Trophoblast cell (in vitro differentiated cells and primary cell): Measurements from ENCODE around the gene SEMA5A.

Experiments
- DNase-seq, 2 donors: peaks; one replicate each; pipeline ENCODE4 v3.0.0-alpha.2; 2016
- H2AFZ ChIP-seq: 2 replicates; pipeline ENCODE4 v1.6.1; 2013; ENCODE audit warnings: low read length, moderate library complexity, mild to moderate bottlenecking; ENCODE audit not compliant: insufficient read depth, poor library complexity
- H2AK5ac ChIP-seq: 2 replicates; pipeline ENCODE4 v1.6.1; 2013; ENCODE audit warnings: mild to moderate bottlenecking, low read length
- H2BK120ac ChIP-seq: 2 replicates; pipeline ENCODE4 v1.6.1; 2013; ENCODE audit warnings: low read length, mild to moderate bottlenecking, moderate library complexity; ENCODE audit not compliant: insufficient read depth, poor library complexity
- H2BK12ac ChIP-seq: 2 replicates; pipeline ENCODE4 v1.6.1; 2013; ENCODE audit warnings: mild to moderate bottlenecking, low read length, moderate library complexity
- H2BK5ac ChIP-seq: 2 replicates; pipeline ENCODE4 v1.6.1; 2013; ENCODE audit warnings: low read length, low read depth, moderate library complexity, mild to moderate bottlenecking; ENCODE audit not compliant: poor library complexity
- H3K14ac ChIP-seq: 2 replicates; pipeline ENCODE4 v1.6.1; 2013; ENCODE audit warnings: mild to moderate bottlenecking, low read length
- H3K18ac ChIP-seq: 2 replicates; pipeline ENCODE4 v1.6.1; 2013; ENCODE audit warnings: mild to moderate bottlenecking, low read length
- H3K23ac ChIP-seq: 2 replicates; pipeline ENCODE4 v1.6.1; 2013; ENCODE audit warnings: low read length
- H3K27ac ChIP-seq: 2 replicates; pipeline ENCODE4 v1.5.1; 2013; ENCODE audit warnings: low read depth, mild to moderate bottlenecking, inconsistent platforms, low read length, moderate library complexity
- H3K27me3 ChIP-seq: 2 replicates; pipeline ENCODE4 v1.6.1; 2013; ENCODE audit warnings: inconsistent platforms, mild to moderate bottlenecking, low read length, moderate library complexity; ENCODE audit not compliant: insufficient read depth
- H3K36me3 ChIP-seq, 2 experiments: 1 replicate in 1 of 2; 2 replicates in 1 of 2; pipeline ENCODE4 v1.6.1; 2013; ENCODE audit warnings: low read length in 2 of 2, mild to moderate bottlenecking in 2 of 2, moderate library complexity in 1 of 2; ENCODE audit not compliant: insufficient read depth in 2 of 2, control insufficient read depth in 1 of 2
- H3K4ac ChIP-seq: 2 replicates; pipeline ENCODE4 v1.6.1; 2013; ENCODE audit warnings: low read depth, mild to moderate bottlenecking, low read length, moderate library complexity
- H3K4me1 ChIP-seq, 2 experiments: 1 replicate in 1 of 2; 2 replicates in 1 of 2; pipeline ENCODE4 v1.6.1; 2013; ENCODE audit warnings: low read length in 2 of 2, mild to moderate bottlenecking in 2 of 2, moderate library complexity in 1 of 2; ENCODE audit not compliant: insufficient read depth in 2 of 2, control insufficient read depth in 1 of 2
- H3K4me2 ChIP-seq: 2 replicates; pipeline ENCODE4 v1.6.1; 2013; ENCODE audit warnings: inconsistent platforms, mild to moderate bottlenecking, low read length, moderate library complexity
- H3K4me3 ChIP-seq: 2 replicates; pipeline ENCODE4 v1.5.1; 2013; ENCODE audit warnings: mild to moderate bottlenecking, low read depth, low read length, inconsistent platforms
- H3K79me1 ChIP-seq: one replicate; pipeline ENCODE4 v1.6.1; 2013; ENCODE audit warnings: low read length
- H3K79me2 ChIP-seq: 2 replicates; pipeline ENCODE4 v1.6.1; 2013; ENCODE audit warnings: low read length, mild to moderate bottlenecking; ENCODE audit not compliant: control insufficient read depth, insufficient read depth, poor library complexity
- H3K9ac ChIP-seq: 2 replicates; pipeline ENCODE4 v1.6.1; 2013; ENCODE audit warnings: mild to moderate bottlenecking, low read length
- H3K9me3 ChIP-seq: 2 replicates; pipeline ENCODE4 v1.6.1; 2013; ENCODE audit warnings: low read depth, mild to moderate bottlenecking, control low read depth, inconsistent platforms, low read length; ENCODE audit not compliant: insufficient read depth
- H4K12ac ChIP-seq: 2 replicates; pipeline ENCODE4 v1.6.1; 2013; ENCODE audit warnings: low read depth, mild to moderate bottlenecking, low read length, moderate library complexity
- H4K8ac ChIP-seq: 2 replicates; pipeline ENCODE4 v1.6.1; 2013; ENCODE audit warnings: low read depth, mild to moderate bottlenecking, low read length, moderate library complexity
- H4K91ac ChIP-seq: one replicate; pipeline ENCODE4 v1.6.1; 2013; ENCODE audit warnings: low read depth, mild to moderate bottlenecking, low read length, moderate library complexity
- WGBS: extraction: QIAGEN DNeasy Blood & Tissue Kit; methylation state at CpG from one replicate; pipeline ENCODE4 v1.1.7; 2013; ENCODE audit warnings: missing lambda C conversion rate; ENCODE audit not compliant: insufficient read length, insufficient coverage; ENCODE audit errors: extremely low coverage; 5-methylcytosine and 5-hydroxymethylcytosine counted together

Gene SEMA5A

DNA sequence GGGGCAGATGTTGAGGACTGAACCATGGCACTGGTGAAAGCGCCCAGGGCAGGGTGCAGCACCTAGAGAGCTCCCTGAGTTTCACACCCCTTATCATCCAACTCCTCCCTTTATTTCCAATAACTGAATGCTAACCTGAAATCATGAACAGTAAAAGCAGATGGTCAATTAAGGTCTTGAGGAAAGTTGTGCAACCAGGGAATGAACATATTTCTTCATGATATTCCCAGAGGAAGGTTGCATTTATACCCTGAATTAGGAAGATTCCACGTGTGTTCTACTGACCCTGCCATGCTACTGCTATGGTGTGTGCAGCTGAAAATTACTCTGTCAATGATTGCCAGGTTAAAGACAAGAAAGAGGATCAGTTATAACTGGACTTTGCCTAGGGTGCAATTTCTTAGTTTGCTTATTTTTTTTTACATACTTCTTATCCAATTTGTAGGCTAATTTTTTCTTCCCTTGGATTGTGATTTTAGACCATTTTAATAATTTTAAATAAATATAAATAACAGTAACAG lies 319.8 kb downstream of the SEMA5A start:
- Histone ChIP-seq H3K9ac (no peak overlapping the region), H4K8ac (no peak overlapping the region), H3K18ac (no peak overlapping the region), H2BK5ac (no peak overlapping the region), H2BK12ac (no peak overlapping the region), H4K91ac (no peak overlapping the region), H3K27me3 (no peaks in the 10 kb centered on the region), H3K23ac (no peak overlapping the region), H3K4me3 (no peak overlapping the region), H3K79me1 (peaks cover 2% of the 10 kb centered on the region), H2AFZ (no peak overlapping the region), H3K27ac (no peak overlapping the region), H3K4me1 (peaks cover 3 to 9% of the 10 kb centered on the region in 2 experiments), H3K14ac (no peak overlapping the region), H4K12ac (no peak overlapping the region), H3K36me3 (peaks cover 18 to 48% of the 10 kb centered on the region in 2 experiments), H3K4me2 (no peak overlapping the region), H2AK5ac (no peak overlapping the region), H3K79me2 (peaks cover 1% of the 10 kb centered on the region), H3K9me3 (no peaks in the 10 kb centered on the region), H3K4ac (no peak overlapping the region), H2BK120ac (no peak overlapping the region)
- no peak for DNase-seq
- no CpG with 5 or more reads among the region's 2 CpGs for WGBS

DNA sequence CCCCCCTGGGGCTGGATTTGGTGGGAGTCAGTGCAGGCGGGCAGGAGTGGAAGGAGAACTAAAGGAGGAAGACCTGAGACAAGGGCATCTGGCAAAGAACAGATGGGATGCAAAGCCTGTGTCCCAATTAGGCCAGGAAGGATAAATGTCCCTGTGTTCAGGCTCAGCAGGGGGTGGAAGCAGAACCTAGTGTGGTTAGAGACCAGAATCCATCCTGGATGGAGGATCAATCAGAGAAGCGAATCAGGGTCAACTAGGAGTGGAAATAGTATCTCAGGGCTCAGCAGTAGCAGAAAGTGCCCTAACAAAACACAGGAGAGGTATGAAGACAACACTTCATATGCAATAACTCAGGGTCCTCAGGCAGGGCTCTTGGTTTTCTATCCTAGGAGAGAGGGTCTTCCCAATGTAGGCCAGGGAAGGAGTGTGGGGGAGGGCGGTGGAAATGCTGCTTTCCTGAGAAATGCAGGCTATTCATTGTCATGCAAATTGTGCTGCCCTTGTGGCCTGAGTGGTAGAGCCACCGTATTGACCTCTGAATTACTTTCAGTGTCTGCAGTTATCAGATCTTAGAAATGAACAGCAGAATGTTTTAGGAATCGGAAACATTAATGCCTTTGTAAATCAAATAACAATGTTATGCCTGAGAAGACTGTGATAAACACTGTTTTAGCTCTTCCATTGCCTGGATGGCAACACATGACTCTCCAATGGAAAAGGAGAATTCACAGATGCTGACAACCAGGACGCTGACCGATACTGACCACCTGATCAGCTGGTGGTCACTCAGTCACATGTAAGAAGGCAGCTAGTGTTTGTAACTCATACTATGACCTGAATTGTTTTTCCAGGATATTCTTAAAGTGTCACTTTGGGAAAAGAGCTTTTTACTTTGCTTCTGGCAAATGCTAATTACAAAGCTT lies 323.6 kb downstream of the SEMA5A start:
- Histone ChIP-seq H3K18ac (no peak overlapping the region), H2AFZ (no peak overlapping the region), H3K4ac (no peak overlapping the region), H3K27me3 (no peaks in the 10 kb centered on the region), H3K9me3 (no peaks in the 10 kb centered on the region), H3K4me2 (no peak overlapping the region), H2BK5ac (no peak overlapping the region), H4K12ac (no peak overlapping the region), H2BK12ac (no peak overlapping the region), H4K91ac (no peak overlapping the region), H3K23ac (no peak overlapping the region), H3K27ac (no peak overlapping the region), H2AK5ac (no peak overlapping the region), H3K4me3 (no peak overlapping the region), H3K79me1 (peaks cover 2% of the 10 kb centered on the region), H3K9ac (no peak overlapping the region), H3K14ac (no peak overlapping the region), H3K36me3 (peaks cover 21 to 50% of the 10 kb centered on the region in 2 experiments), H2BK120ac (no peak overlapping the region), H3K4me1 (peaks cover 0 to 2% of the 10 kb centered on the region in 2 experiments), H3K79me2 (no peaks in the 10 kb centered on the region), H4K8ac (no peak overlapping the region)
- WGBS: no CpG with 5 or more reads among the region's 7 CpGs
- DNase-seq: no peak

DNA sequence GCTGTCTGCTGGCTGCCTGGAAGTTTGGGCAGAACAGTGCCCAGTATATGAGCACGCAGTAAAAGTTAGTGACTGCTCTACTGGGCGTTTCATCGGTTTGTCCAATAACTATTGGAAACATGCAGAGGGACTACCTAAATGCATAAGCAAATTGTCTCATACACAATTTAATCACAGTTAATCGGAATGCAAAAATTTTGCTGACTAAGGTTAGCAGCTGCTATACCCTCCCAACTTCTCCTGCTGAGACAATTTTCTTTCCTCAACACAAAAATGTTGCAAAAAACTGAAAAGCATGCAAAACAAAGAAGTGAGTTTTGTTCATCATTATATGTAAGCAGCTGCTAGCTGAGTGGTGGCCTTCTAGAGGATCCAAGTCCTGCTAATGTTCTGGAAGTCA lies 327.5 kb downstream of the SEMA5A start:
- Histone ChIP-seq H3K27me3 (no peaks in the 10 kb centered on the region), H2BK5ac (no peak overlapping the region), H2BK120ac (no peak overlapping the region), H3K23ac (no peak overlapping the region), H2AK5ac (no peak overlapping the region), H3K4me3 (no peak overlapping the region), H3K27ac (no peak overlapping the region), H4K8ac (no peak overlapping the region), H4K12ac (no peak overlapping the region), H3K4me1 (peaks cover 3 to 7% of the 10 kb centered on the region in 2 experiments), H3K4me2 (no peak overlapping the region), H3K79me2 (no peaks in the 10 kb centered on the region), H4K91ac (no peak overlapping the region), H3K14ac (no peak overlapping the region), H2AFZ (no peak overlapping the region), H3K9me3 (no peaks in the 10 kb centered on the region), H3K9ac (no peak overlapping the region), H3K79me1 (peaks cover 3% of the 10 kb centered on the region), H3K4ac (no peak overlapping the region), H3K36me3 (peaks cover 16 to 46% of the 10 kb centered on the region in 2 experiments), H2BK12ac (no peak overlapping the region), H3K18ac (no peak overlapping the region)
- no peak for DNase-seq
- WGBS: no CpG with 5 or more reads among the region's 4 CpGs

DNA sequence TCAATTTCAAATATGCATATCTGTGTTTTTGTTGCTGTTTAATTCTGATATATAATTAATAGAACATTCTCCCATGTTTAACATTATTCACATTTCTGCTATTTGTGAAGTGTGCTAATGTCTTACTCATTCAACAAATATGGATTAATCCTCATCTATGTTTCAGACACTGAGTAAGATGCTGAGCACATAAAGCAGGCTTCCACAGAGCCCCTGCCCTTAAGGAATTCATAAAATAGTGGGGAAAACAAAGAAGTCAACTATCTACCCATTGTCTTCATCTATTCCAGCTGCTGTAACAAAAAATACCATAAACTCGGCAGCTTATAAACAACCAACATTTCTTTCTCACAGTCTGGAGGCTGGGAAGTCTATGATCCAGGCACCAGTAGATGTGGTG lies 333.3 kb downstream of the SEMA5A start:
- no peak overlapping the region for H3K4me2 ChIP-seq
- H3K27me3 ChIP-seq: no peaks in the 10 kb centered on the region
- H2AFZ ChIP-seq: no peak overlapping the region
- peaks cover 3 to 5% of the 10 kb centered on the region in 2 experiments for H3K4me1 ChIP-seq
- no peak overlapping the region for H2BK5ac ChIP-seq
- no peak overlapping the region for H3K18ac ChIP-seq
- peaks cover 8 to 26% of the 10 kb centered on the region in 2 experiments for H3K36me3 ChIP-seq
- H3K4ac ChIP-seq: no peak overlapping the region
- H4K91ac ChIP-seq: no peak overlapping the region
- DNase-seq: no peak
- no peak overlapping the region for H3K27ac ChIP-seq
- no peak overlapping the region for H4K12ac ChIP-seq
- no peak overlapping the region for H3K9ac ChIP-seq
- H4K8ac ChIP-seq: no peak overlapping the region
- no peak overlapping the region for H2BK120ac ChIP-seq
- no CpG with 5 or more reads among the region's 1 CpG for WGBS
- no peak overlapping the region for H3K14ac ChIP-seq
- no peak overlapping the region for H2BK12ac ChIP-seq
- no peak overlapping the region for H3K4me3 ChIP-seq
- H3K23ac ChIP-seq: no peak overlapping the region
- H3K79me1 ChIP-seq: peaks cover 2% of the 10 kb centered on the region
- no peaks in the 10 kb centered on the region for H3K79me2 ChIP-seq
- no peak overlapping the region for H2AK5ac ChIP-seq
- H3K9me3 ChIP-seq: no peaks in the 10 kb centered on the region
